DND-41 (cell line): ENCODE measurements around the gene RABL6.

Experiments
- CTCF ChIP-seq: IDR thresholded peaks from 2 replicates; pipeline ENCODE4 v1.5.1; 2012; ENCODE audit warnings: borderline replicate concordance, low read length, moderate library complexity, mild to moderate bottlenecking; ENCODE audit not compliant: poor library complexity, severe bottlenecking; ENCODE audit errors: extremely low read depth
- EZH2 ChIP-seq: IDR thresholded peaks from 3 replicates; pipeline ENCODE4 v1.6.1; 2012; ENCODE audit warnings: borderline replicate concordance, low read depth, mild to moderate bottlenecking, moderate library complexity, low read length, inconsistent platforms; ENCODE audit not compliant: severe bottlenecking

- no peak for TF ChIP-seq CTCF
- no peak for TF ChIP-seq EZH2
These were observed 18.2 kb upstream of the RABL6 start for GRCh38 chr9:136789523-136789937.
